ENCODE results near the gene RTN4. TPM values are rescaled to one million over a fixed set of nuclear protein-coding genes. Genes with fewer than 3 reads are reported as not detected.
"Not testable (repeated sequence)": the region's sequence is repeated elsewhere in the genome, so short reads cannot be mapped to it uniquely, and the experiment has no call there.

The RTN4 gene
- total RNA-seq, 4 donors from 2014 or later, result 119 to 205 (median 154) TPM

DNA sequence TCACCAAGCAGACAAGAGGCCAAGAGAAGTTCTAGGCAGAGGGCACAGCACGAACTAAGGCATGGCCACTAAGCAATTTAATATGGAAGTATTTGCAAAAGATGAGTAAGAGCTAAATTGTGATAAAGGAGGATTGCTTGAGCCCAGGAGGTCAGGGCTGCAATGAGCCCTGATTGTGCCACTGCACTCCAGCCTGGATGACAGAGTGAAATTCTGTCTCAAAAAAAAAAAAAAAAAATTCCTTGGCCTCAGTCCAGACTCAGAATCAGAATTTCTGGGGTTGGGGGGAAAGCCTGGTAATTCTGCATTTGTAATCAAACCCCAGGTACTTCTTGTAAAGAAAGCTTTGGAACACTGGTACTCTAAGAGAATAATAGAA, 46.8 kb upstream of the RTN4 start:
- Histone ChIP-seq H3K9me3 (no peaks in the 10 kb centered on the region), H3K4me3 (no peak overlapping the region), H3K4me1 (peaks cover 0 to 21% of the 10 kb centered on the region in 2 donors), H3K36me3 (no peaks in the 10 kb centered on the region), H3K27me3 (no peaks in the 10 kb centered on the region), H3K27ac (peak overlapping the region in 1 of 2 donors; percentile 72)
- TF ChIP-seq POLR2A (IDR thresholded peaks at IDR 0.05) (no peak), CTCF (IDR thresholded peaks at IDR 0.05) (no peak)
- intact Hi-C loops (cut with DNase I; ENCODE audit: low total_unique reads), result loop anchor here (5.0 kb wide), 1 partner anchor 40 kb away; no protein-coding TSS in a partner anchor
- no peak for DNase-seq

GRCh38 chr2:55096586-55096985, 46.3 kb upstream of the RTN4 start:
- Histone ChIP-seq H3K27ac (peak overlapping the region in 1 of 2 donors; percentile 72), H3K27me3 (no peaks in the 10 kb centered on the region), H3K4me1 (peaks cover 0 to 19% of the 10 kb centered on the region in 2 donors), H3K4me3 (no peak overlapping the region), H3K9me3 (no peaks in the 10 kb centered on the region), H3K36me3 (no peaks in the 10 kb centered on the region)
- no peak for DNase-seq
- TF ChIP-seq CTCF (IDR thresholded peaks at IDR 0.05), result no peak
- no peak for TF ChIP-seq POLR2A (IDR thresholded peaks at IDR 0.05)
- intact Hi-C loops (cut with DNase I; ENCODE audit: low total_unique reads), result loop anchor here (5.0 kb wide), 1 partner anchor 39 kb away; no protein-coding TSS in a partner anchor

- DNase-seq, result no peak
- H3K36me3 ChIP-seq, result no peaks in the 10 kb centered on the region
- H3K27ac ChIP-seq, result no peak overlapping the region
- no peaks in the 10 kb centered on the region for H3K9me3 ChIP-seq
- no peak overlapping the region for H3K4me3 ChIP-seq
- TF ChIP-seq CTCF (IDR thresholded peaks at IDR 0.05), result no peak
- no peak for TF ChIP-seq POLR2A (IDR thresholded peaks at IDR 0.05)
- H3K4me1 ChIP-seq, result peaks cover 0 to 8% of the 10 kb centered on the region in 2 donors
- intact Hi-C loops (cut with DNase I; ENCODE audit: low total_unique reads), result no loop called here
- no peaks in the 10 kb centered on the region for H3K27me3 ChIP-seq
These were observed 43.1 kb upstream of the RTN4 start for GRCh38 chr2:55093381-55093780.

GRCh38 chr2:55092439-55092838, 42.2 kb upstream of the RTN4 start:
- no peak for DNase-seq
- Histone ChIP-seq H3K4me1 (peaks cover 0 to 8% of the 10 kb centered on the region in 2 donors), H3K9me3 (no peaks in the 10 kb centered on the region), H3K4me3 (no peak overlapping the region), H3K36me3 (no peaks in the 10 kb centered on the region), H3K27me3 (no peaks in the 10 kb centered on the region), H3K27ac (no peak overlapping the region)
- intact Hi-C loops (cut with DNase I; ENCODE audit: low total_unique reads), result no loop called here
- TF ChIP-seq CTCF (IDR thresholded peaks at IDR 0.05) (no peak), POLR2A (IDR thresholded peaks at IDR 0.05) (no peak)

- H3K4me3 ChIP-seq; H3K27me3 ChIP-seq; H3K27ac ChIP-seq; H3K9me3 ChIP-seq; DNase-seq; H3K4me1 ChIP-seq; H3K36me3 ChIP-seq; intact Hi-C loops (cut with DNase I; ENCODE audit: low total_unique reads): not testable (repeated sequence)
These were observed 41.4 kb upstream of the RTN4 start for GRCh38 chr2:55091681-55092080.

GRCh38 chr2:55090702-55091101, 40.5 kb upstream of the RTN4 start:
- no peaks in the 10 kb centered on the region for H3K4me1 ChIP-seq
- TF ChIP-seq CTCF (IDR thresholded peaks at IDR 0.05) (no peak), POLR2A (IDR thresholded peaks at IDR 0.05) (no peak)
- H3K4me3 ChIP-seq, result no peak overlapping the region
- H3K27me3 ChIP-seq, result no peaks in the 10 kb centered on the region
- H3K9me3 ChIP-seq, result no peaks in the 10 kb centered on the region
- no peaks in the 10 kb centered on the region for H3K36me3 ChIP-seq
- no peak for DNase-seq
- no peak overlapping the region for H3K27ac ChIP-seq
- intact Hi-C loops (cut with DNase I; ENCODE audit: low total_unique reads), result no loop called here

Data from uterus (tissue), 4 donors.